PFSK-1 (cell line): Measurements from ENCODE around the gene COL21A1.

Source experiments
- FOXP2 ChIP-seq: optimal IDR thresholded peaks from 2 replicates; pipeline ENCODE3; 2011; ENCODE audit warnings: borderline replicate concordance, control low read depth, inconsistent platforms; ENCODE audit not compliant: insufficient read depth; ENCODE audit errors: extremely low read length, extremely low read depth
- POLR2AphosphoS5 ChIP-seq: IDR thresholded peaks from 2 replicates; pipeline ENCODE4 v1.6.1; 2012; ENCODE audit warnings: low read depth, mild to moderate bottlenecking, control low read depth, low read length, moderate library complexity
- REST ChIP-seq, 2 experiments: IDR thresholded peaks; 2 replicates each; pipeline versions ENCODE4 v1.6.1 to v1.8.0; 2011 to 2012; ENCODE audit warnings: low read depth in 2 of 2, low read length in 2 of 2, control low read depth in 1 of 2, inconsistent platforms in 1 of 2, mild to moderate bottlenecking in 1 of 2, moderate library complexity in 1 of 2; ENCODE audit not compliant: insufficient read depth in 1 of 2
- SIN3A ChIP-seq: IDR thresholded peaks from 2 replicates; pipeline ENCODE4 v1.6.1; 2012; ENCODE audit warnings: mild to moderate bottlenecking, low read length, moderate library complexity, borderline replicate concordance; ENCODE audit not compliant: insufficient read depth
- TAF1 ChIP-seq: IDR thresholded peaks from 2 replicates; pipeline ENCODE4 v1.6.1; 2012; ENCODE audit warnings: low read length, control low read depth, borderline replicate concordance; ENCODE audit not compliant: insufficient read depth

The COL21A1 gene

GRCh38 chr6:56027865-56028264 lies 219.5 kb downstream of the COL21A1 start:
- TF ChIP-seq REST (IDR thresholded peaks at IDR 0.05; ENCODE audit: insufficient read depth in 1 of 2, low read depth in 2 of 2, low read length in 2 of 2) (no peak), FOXP2 (no peak), TAF1 (no peak), SIN3A (no peak), POLR2AphosphoS5 (no peak)

- TF ChIP-seq REST (IDR thresholded peaks at IDR 0.05; ENCODE audit: insufficient read depth in 1 of 2, low read depth in 2 of 2, low read length in 2 of 2) (no peak), FOXP2 (no peak), POLR2AphosphoS5 (no peak), TAF1 (no peak), SIN3A (no peak)
These were observed 220.8 kb downstream of the COL21A1 start for GRCh38 chr6:56026455-56027180.

GRCh38 chr6:56025795-56026194 lies 221.6 kb downstream of the COL21A1 start:
- no peak for TF ChIP-seq POLR2AphosphoS5
- TF ChIP-seq REST (IDR thresholded peaks at IDR 0.05; ENCODE audit: insufficient read depth in 1 of 2, low read depth in 2 of 2, low read length in 2 of 2), result no peak; a peak in 1 of 4 replicates
- TF ChIP-seq SIN3A, result no peak
- no peak for TF ChIP-seq TAF1
- TF ChIP-seq FOXP2, result no peak

GRCh38 chr6:56024931-56025330 lies 222.4 kb downstream of the COL21A1 start:
- TF ChIP-seq TAF1 (no peak), REST (IDR thresholded peaks at IDR 0.05; ENCODE audit: insufficient read depth in 1 of 2, low read depth in 2 of 2, low read length in 2 of 2) (no peak), FOXP2 (no peak), POLR2AphosphoS5 (no peak), SIN3A (no peak)
